Pancreas (tissue), 10 donors: Measurements from ENCODE around the gene ZNF747. TPM values are rescaled to one million over a fixed set of nuclear protein-coding genes. Genes with fewer than 3 reads are reported as not detected.

ENCODE experiments used
- ATAC-seq, 4 donors: fragments of 200-7000 bp; cut with Tn5 transposase; one replicate each; pipeline versions ENCODE4 v1.8.0 to v1.9.1; 2020; ENCODE audit warnings: mild to moderate bottlenecking in 4 of 4, moderate library complexity in 4 of 4
- DNase-seq, 6 donors: peaks; one replicate each; pipeline ENCODE4 v3.0.0-alpha.2; 2020
- FAIRE-seq: peaks from 2 replicates; lab custom pipeline; 2012; peaks lifted over from hg19 to GRCh38; lab: Jason Lieb, UNC
- H3K27ac ChIP-seq, 4 donors: fragments of 200-600 bp; sonication (generic); 1 replicate in 3 of 4; 2 replicates in 1 of 4; pipeline versions ENCODE4 v1.5.0 to v1.8.0; 2020
- H3K27me3 ChIP-seq, 4 donors: fragments of 200-600 bp; one replicate each; pipeline ENCODE4 v1.8.0; 2021
- H3K36me3 ChIP-seq, 3 donors: fragments of 200-600 bp; sonication (generic) in 1 of 3; one replicate each; pipeline versions ENCODE4 v1.5.0 to v1.8.0; 2020 to 2021
- H3K4me1 ChIP-seq, 3 donors: fragments of 200-600 bp; one replicate each; pipeline ENCODE4 v1.8.0; 2021
- H3K4me3 ChIP-seq, 4 donors: fragments of 200-600 bp; sonication (generic) in 2 of 4; one replicate each; pipeline versions ENCODE4 v1.5.0 to v1.8.0; 2020 to 2021
- H3K9me3 ChIP-seq, 4 donors: fragments of 200-600 bp; one replicate each; pipeline ENCODE4 v1.8.0; 2021
- CTCF ChIP-seq, 4 donors: fragments of 200-600 bp; sonication (generic) in 3 of 4; IDR thresholded peaks; one replicate each; pipeline versions ENCODE4 v1.5.0 to v1.8.0; 2021; ENCODE audit warnings: antibody characterized with exemption in 4 of 4
- WGBS, 2 donors: extraction: QIAGEN DNeasy Blood & Tissue Kit; methylation state at CpG; one replicate each; pipeline ENCODE4 v1.1.7; 2013; 5-methylcytosine and 5-hydroxymethylcytosine counted together
- intact Hi-C, 3 donors: fragments of 100-400 bp; cut with DNase I; formaldehyde crosslinking; loops; one replicate each; pipeline versions ENCODE4 v1.11.1 to v1.14.2; 2022
- polyA plus RNA-seq, 2 donors: library from polyadenylated mRNA; stranded (reverse); fragments of 200-250 nt; gene quantifications; one replicate each; pipeline ENCODE4 v1.2.3, GENCODE V29; 2013
- total RNA-seq, 6 donors: library from RNA; stranded (reverse); fragmentation: NEBNext Ultra II Directional in 4 of 6; extraction: Animal tissue kit (Norgen Biotek cat#: 25700) in 4 of 6; gene quantifications; one replicate each; pipeline versions ENCODE4 v1.2.1 to v1.2.4, GENCODE V29; 2021 to 2023
- donor health status: healthy with polysubstance abuse.
- donor health status: DM: no; HTN: no; CAD: no; lungs with moderate emphysema.
- donor health status: DM: no; HTN: no; CAD: no.
- donor health status: control.
- donor health status: control.
- donor health status: Bipolar disorder and iron deficiency.
- donor health status: DM: yes; HTN: yes; CAD: no.
- donor health status: DM: no; HTN: no; CAD: no.
- donor health status: DM: no; HTN: no; CAD: no.
- donor health status: DM: yes; HTN: yes; CAD: no.

ZNF747 gene
- total and polyA plus RNA-seq, 8 donors, result 2.7 to 6.9 (median 5.2) TPM

GRCh38 chr16:30519120-30520049 lies 15.3 kb downstream of the ZNF747 start:
- ATAC-seq, result peak in 1 of 4 donors; percentile 24

GRCh38 chr16:30518552-30518951 lies 16.1 kb downstream of the ZNF747 start:
- Histone ChIP-seq H3K4me3 (no peak overlapping the region), H3K27me3 (no peaks in the 10 kb centered on the region), H3K36me3 (no peaks in the 10 kb centered on the region), H3K27ac (no peak overlapping the region), H3K9me3 (no peaks in the 10 kb centered on the region), H3K4me1 (no peaks in the 10 kb centered on the region)
- intact Hi-C loops, result loop anchor here in 1 of 3 donors (10.0 kb wide), 1 partner anchor 64 kb away; no protein-coding TSS in a partner anchor
- FAIRE-seq, result no peak
- no peak for DNase-seq
- no peak for TF ChIP-seq CTCF (IDR thresholded peaks at IDR 0.05)
- ATAC-seq, result no peak
- 82 to 86% methylated on average over 10 of the region's 10 CpGs for WGBS, 2 donors

More at GRCh38 chr16:30519120-30520049, 15.3 kb downstream of the ZNF747 start:
- H3K27me3 ChIP-seq, result no peaks in the 10 kb centered on the region
- no peaks in the 10 kb centered on the region for H3K4me1 ChIP-seq
- WGBS, 2 donors, result 75 to 80% methylated on average over 20 of the region's 20 CpGs
- no peak overlapping the region for H3K27ac ChIP-seq
- no peak for DNase-seq
- intact Hi-C loops, result loop anchor here in 1 of 3 donors (5.0 to 10.0 kb wide), 2 partner anchors 65 to 87 kb away; partner anchors contain the start of gene DCTPP1
- H3K9me3 ChIP-seq, result no peaks in the 10 kb centered on the region
- no peak overlapping the region for H3K4me3 ChIP-seq
- TF ChIP-seq CTCF (IDR thresholded peaks at IDR 0.05), result no peak
- no peak for FAIRE-seq
- H3K36me3 ChIP-seq, result no peaks in the 10 kb centered on the region

GRCh38 chr16:30515275-30515674 lies 19.4 kb downstream of the ZNF747 start:
- no peak overlapping the region for H3K4me3 ChIP-seq
- TF ChIP-seq CTCF (IDR thresholded peaks at IDR 0.05), result no peak
- H3K27me3 ChIP-seq, result no peaks in the 10 kb centered on the region
- DNase-seq, result no peak
- H3K4me1 ChIP-seq, result no peaks in the 10 kb centered on the region
- no peak overlapping the region for H3K27ac ChIP-seq
- no peaks in the 10 kb centered on the region for H3K9me3 ChIP-seq
- FAIRE-seq, result no peak
- H3K36me3 ChIP-seq, result no peaks in the 10 kb centered on the region
- intact Hi-C loops, result loop anchor here in 1 of 3 donors (10.0 kb wide), 1 partner anchor 60 kb away; no protein-coding TSS in a partner anchor
- ATAC-seq, result no peak
- 73 to 83% methylated on average over 2 of the region's 2 CpGs for WGBS, 2 donors

- H3K9me3 ChIP-seq, result no peaks in the 10 kb centered on the region
- FAIRE-seq (no peak), DNase-seq (no peak), ATAC-seq (no peak)
- intact Hi-C loops, result loop anchor here in 1 of 3 donors (10.0 kb wide), 1 partner anchor 57 kb away; no protein-coding TSS in a partner anchor
- 84 to 100% methylated on average over 3 of the region's 3 CpGs for WGBS, 2 donors
- no peaks in the 10 kb centered on the region for H3K27me3 ChIP-seq
- H3K27ac ChIP-seq, result no peak overlapping the region
- no peak overlapping the region for H3K4me3 ChIP-seq
- no peaks in the 10 kb centered on the region for H3K36me3 ChIP-seq
- no peak for TF ChIP-seq CTCF (IDR thresholded peaks at IDR 0.05)
- H3K4me1 ChIP-seq, result no peaks in the 10 kb centered on the region
Measured at GRCh38 chr16:30511509-30511908, 23.1 kb downstream of the ZNF747 start.
